NCI-H1417 treated with DMSO at 0.1 percent for 48 hours (cell line): ENCODE results near the gene ATXN8OS.
"Not testable (repeated sequence)": the region's sequence is repeated elsewhere in the genome, so short reads cannot be mapped to it uniquely, and the experiment has no call there.

Experiments
- DNase-seq: peaks from one replicate; lab custom pipeline; 2025; lab: John Stamatoyannopoulos, UW

ATXN8OS gene

GRCh38 chr13:70107498-70108281 is at the start of gene ATXN8OS:
TSS of gene ATXN8OS (plus strand) at chr13:70107826.
- no peak for DNase-seq

- no peak for DNase-seq
These were observed 27.6 kb upstream of the ATXN8OS start for GRCh38 chr13:70080012-70080411.

GRCh38 chr13:70087247-70087646 is 20.4 kb upstream of the ATXN8OS start:
- no peak for DNase-seq

GRCh38 chr13:70088926-70089325 is 18.7 kb upstream of the ATXN8OS start:
- no peak for DNase-seq

- DNase-seq = no peak
These were observed 17.4 kb upstream of the ATXN8OS start for GRCh38 chr13:70090036-70090723.

- DNase-seq = peak; percentile 24
These were observed 9.0 kb upstream of the ATXN8OS start for GRCh38 chr13:70098669-70099068.

- no peak for DNase-seq
These were observed 3.1 kb upstream of the ATXN8OS start for GRCh38 chr13:70104481-70104880.

- DNase-seq = no peak
These were observed 515 bp upstream of the ATXN8OS start for GRCh38 chr13:70107125-70107497.

GRCh38 chr13:70108356-70109105 is 905 bp downstream of the ATXN8OS start, which contains the start of gene KLHL1:
TSS of gene KLHL1 (minus strand) at chr13:70108452. CDS start at chr13:70107699, 753 bp downstream.
- DNase-seq = no peak

- DNase-seq = no peak
These were observed 9.8 kb downstream of the ATXN8OS start for GRCh38 chr13:70117338-70117905.

- no peak for DNase-seq
These were observed 18.1 kb downstream of the ATXN8OS start for GRCh38 chr13:70125693-70126092.

GRCh38 chr13:70128098-70128497 is 20.5 kb downstream of the ATXN8OS start:
- peak; percentile 64 for DNase-seq

GRCh38 chr13:70142658-70143057 is 35.0 kb downstream of the ATXN8OS start:
- not testable (repeated sequence) for DNase-seq

- DNase-seq = no peak
These were observed 54.5 kb downstream of the ATXN8OS start for GRCh38 chr13:70162141-70162540.

GRCh38 chr13:70170689-70171088 is 63.1 kb downstream of the ATXN8OS start:
- DNase-seq = no peak

GRCh38 chr13:70171151-70171550 is 63.5 kb downstream of the ATXN8OS start:
- DNase-seq = no peak

GRCh38 chr13:70172946-70173597 is 65.4 kb downstream of the ATXN8OS start:
- DNase-seq = no peak

- DNase-seq = no peak
These were observed 66.0 kb downstream of the ATXN8OS start for GRCh38 chr13:70173598-70173959.

- DNase-seq = no peak
These were observed 70.7 kb downstream of the ATXN8OS start for GRCh38 chr13:70178346-70178745.
